Neural progenitor cell (in vitro differentiated cells): ENCODE measurements around the gene RPP25. TPM values are rescaled to one million over a fixed set of nuclear protein-coding genes. Genes with fewer than 3 reads are reported as not detected.

Source experiments
- DNase-seq: peaks from one replicate; pipeline ENCODE4 v3.0.0-alpha.2; 2016; ENCODE audit warnings: low spot score
- H2AFZ ChIP-seq: fragments of 200-600 bp; sonication (generic); replicated peaks from 2 replicates; pipeline ENCODE4 v1.6.1; 2016; ENCODE audit warnings: antibody characterized with exemption
- H3F3A ChIP-seq: fragments of 200-600 bp; sonication (generic); 2 replicates; pipeline ENCODE4 v1.6.1; 2016; ENCODE audit warnings: antibody characterized with exemption, low read depth
- H3K27ac ChIP-seq: fragments of 200-600 bp; sonication (generic); 2 replicates; pipeline ENCODE4 v1.5.1; 2016; ENCODE audit warnings: mild to moderate bottlenecking
- H3K27me3 ChIP-seq: fragments of 200-600 bp; sonication (generic); 2 replicates; pipeline ENCODE4 v1.6.1; 2016; ENCODE audit warnings: mild to moderate bottlenecking, moderate library complexity
- H3K36me3 ChIP-seq: fragments of 200-600 bp; sonication (generic); 2 replicates; pipeline ENCODE4 v1.5.1; 2016
- H3K4me1 ChIP-seq: fragments of 200-600 bp; sonication (generic); 2 replicates; pipeline ENCODE4 v1.6.1; 2016; ENCODE audit warnings: mixed run types
- H3K4me2 ChIP-seq: fragments of 200-600 bp; sonication (generic); 2 replicates; pipeline ENCODE4 v1.6.1; 2016
- H3K4me3 ChIP-seq: fragments of 200-600 bp; sonication (generic); 2 replicates; pipeline ENCODE4 v1.5.1; 2016
- H3K79me2 ChIP-seq: fragments of 200-600 bp; sonication (generic); 2 replicates; pipeline ENCODE4 v1.6.1; 2016; ENCODE audit warnings: low read depth
- H3K9ac ChIP-seq: fragments of 200-600 bp; sonication (generic); 2 replicates; pipeline ENCODE4 v1.6.1; 2016
- H3K9me3 ChIP-seq: fragments of 200-600 bp; sonication (generic); 2 replicates; pipeline ENCODE4 v1.5.1; 2016; ENCODE audit warnings: low read depth
- H4K20me1 ChIP-seq: fragments of 200-600 bp; sonication (generic); 2 replicates; pipeline ENCODE4 v1.6.1; 2016; ENCODE audit warnings: low read depth
- H3K27ac Mint-ChIP-seq: 3 replicates; pipeline ENCODE4 v1.8.0; 2021; ENCODE audit warnings: mixed read lengths
- H3K27me3 Mint-ChIP-seq: 2 replicates; pipeline ENCODE4 v1.8.0; 2022; ENCODE audit warnings: low read depth, mild to moderate bottlenecking, inconsistent platforms, moderate library complexity, mixed read lengths; ENCODE audit not compliant: insufficient read depth
- H3K36me3 Mint-ChIP-seq: 3 replicates; pipeline ENCODE4 v1.8.0; 2021; ENCODE audit warnings: mixed read lengths
- H3K4me1 Mint-ChIP-seq: 3 replicates; pipeline ENCODE4 v1.8.0; 2021; ENCODE audit warnings: mixed read lengths
- H3K4me3 Mint-ChIP-seq: 3 replicates; pipeline ENCODE4 v1.8.0; 2021; ENCODE audit warnings: mild to moderate bottlenecking, moderate library complexity, mixed read lengths
- H3K9me3 Mint-ChIP-seq: 3 replicates; pipeline ENCODE4 v1.8.0; 2020; ENCODE audit warnings: mixed read lengths
- CTCF ChIP-seq: fragments of 200-600 bp; sonication (generic); IDR thresholded peaks from 2 replicates; pipeline ENCODE4 v1.5.1; 2017; ENCODE audit warnings: antibody characterized with exemption, mild to moderate bottlenecking
- EZH2 ChIP-seq: fragments of 200-600 bp; sonication (generic); IDR thresholded peaks from 2 replicates; pipeline ENCODE4 v1.6.1; 2017; ENCODE audit warnings: antibody characterized with exemption, mild to moderate bottlenecking, moderate library complexity
- EZH2phosphoT487 ChIP-seq: fragments of 200-600 bp; sonication (generic); IDR thresholded peaks from 2 replicates; pipeline ENCODE4 v1.6.1; 2017; ENCODE audit warnings: antibody characterized with exemption
- total RNA-seq: library from RNA; depleted of rRNA; stranded (reverse); fragments of >200 nt; gene quantifications from 2 replicates; pipeline ENCODE4 v1.2.3, GENCODE V29; 2015; ENCODE audit warnings: low replicate concordance

The RPP25 gene
- total RNA-seq, 1 donor from 2014 or later, result 2.5 TPM

- Mint-ChIP-seq H3K4me3 (no peak overlapping the region), H3K4me1 (peaks cover 3% of the 10 kb centered on the region), H3K27ac (no peak overlapping the region), H3K9me3 (no peaks in the 10 kb centered on the region), H3K27me3 (peaks cover 15% of the 10 kb centered on the region), H3K36me3 (no peaks in the 10 kb centered on the region)
- no peak overlapping the region for H3K4me2 ChIP-seq
- DNase-seq, result no peak
- H3K27ac ChIP-seq, result no peak overlapping the region
- no peak overlapping the region for H2AFZ ChIP-seq
- no peaks in the 10 kb centered on the region for H3K4me1 ChIP-seq
- H4K20me1 ChIP-seq, result no peaks in the 10 kb centered on the region
- H3K79me2 ChIP-seq, result no peaks in the 10 kb centered on the region
- no peaks in the 10 kb centered on the region for H3K36me3 ChIP-seq
- H3K9me3 ChIP-seq, result no peaks in the 10 kb centered on the region
- H3K4me3 ChIP-seq, result no peak overlapping the region
- no peak for TF ChIP-seq CTCF
- no peak for TF ChIP-seq EZH2
- no peak for TF ChIP-seq EZH2phosphoT487
- no peak overlapping the region for H3K9ac ChIP-seq
- peaks cover 17% of the 10 kb centered on the region for H3F3A ChIP-seq
- no peaks in the 10 kb centered on the region for H3K27me3 ChIP-seq
Observed at GRCh38 chr15:74977599-74977998, 21.0 kb upstream of the RPP25 start.

- no peak overlapping the region for H3K4me3 ChIP-seq
- no peaks in the 10 kb centered on the region for H3K27me3 ChIP-seq
- TF ChIP-seq EZH2 (no peak), CTCF (no peak)
- H3K79me2 ChIP-seq, result no peaks in the 10 kb centered on the region
- H4K20me1 ChIP-seq, result no peaks in the 10 kb centered on the region
- DNase-seq, result no peak
- no peaks in the 10 kb centered on the region for H3K4me1 ChIP-seq
- Mint-ChIP-seq H3K27ac (no peak overlapping the region), H3K36me3 (no peaks in the 10 kb centered on the region), H3K9me3 (no peaks in the 10 kb centered on the region), H3K27me3 (peaks cover 11% of the 10 kb centered on the region), H3K4me3 (no peak overlapping the region), H3K4me1 (no peaks in the 10 kb centered on the region)
- H3K36me3 ChIP-seq, result no peaks in the 10 kb centered on the region
- H3K27ac ChIP-seq, result no peak overlapping the region
- no peak overlapping the region for H2AFZ ChIP-seq
- H3K9me3 ChIP-seq, result no peaks in the 10 kb centered on the region
- H3K4me2 ChIP-seq, result no peak overlapping the region
- no peak overlapping the region for H3K9ac ChIP-seq
- H3F3A ChIP-seq, result peaks cover 17% of the 10 kb centered on the region
Observed at GRCh38 chr15:74976159-74976558, 19.6 kb upstream of the RPP25 start.

GRCh38 chr15:74967670-74968069, 11.1 kb upstream of the RPP25 start:
- no peaks in the 10 kb centered on the region for H4K20me1 ChIP-seq
- H3K4me1 ChIP-seq, result no peaks in the 10 kb centered on the region
- Mint-ChIP-seq H3K9me3 (no peaks in the 10 kb centered on the region), H3K4me3 (no peak overlapping the region), H3K4me1 (no peaks in the 10 kb centered on the region), H3K36me3 (no peaks in the 10 kb centered on the region), H3K27ac (no peak overlapping the region), H3K27me3 (peaks cover 6% of the 10 kb centered on the region)
- H3K4me2 ChIP-seq, result no peak overlapping the region
- no peaks in the 10 kb centered on the region for H3K9me3 ChIP-seq
- no peak for DNase-seq
- H3K4me3 ChIP-seq, result no peak overlapping the region
- H2AFZ ChIP-seq, result no peak overlapping the region
- no peaks in the 10 kb centered on the region for H3F3A ChIP-seq
- H3K36me3 ChIP-seq, result no peaks in the 10 kb centered on the region
- peaks cover 7% of the 10 kb centered on the region for H3K27me3 ChIP-seq
- TF ChIP-seq EZH2phosphoT487 (no peak), EZH2 (no peak), CTCF (no peak)
- no peak overlapping the region for H3K9ac ChIP-seq
- H3K27ac ChIP-seq, result no peak overlapping the region
- H3K79me2 ChIP-seq, result no peaks in the 10 kb centered on the region
